Measurements from ENCODE around the gene CBFA2T2.

CBFA2T2 gene

GRCh38 chr20:33650111-33650752 is 160.3 kb downstream of the CBFA2T2 start:
- Histone ChIP-seq H3K27me3 (ENCODE audit: control insufficient read depth, insufficient read depth, low read length, poor library complexity, severe bottlenecking) (no peaks in the 10 kb centered on the region), H3K4me1 (ENCODE audit: control insufficient read depth, insufficient read depth, low read length) (no peaks in the 10 kb centered on the region), H3K27ac (ENCODE audit: insufficient read depth, low read depth, low read length, poor library complexity, severe bottlenecking) (no peak overlapping the region), H3K36me3 (ENCODE audit: control insufficient read depth, insufficient read depth, low read length) (no peaks in the 10 kb centered on the region), H3K4me3 (ENCODE audit: insufficient read depth, low read depth, low read length) (no peak overlapping the region), H3K9me3 (ENCODE audit: control insufficient read depth, low read length) (no peaks in the 10 kb centered on the region)
- WGBS, 2 experiments = 91% methylated on average over 11 of the region's 11 CpGs

- Histone ChIP-seq H3K27ac (ENCODE audit: insufficient read depth, low read depth, low read length, poor library complexity, severe bottlenecking) (no peak overlapping the region), H3K27me3 (ENCODE audit: control insufficient read depth, insufficient read depth, low read length, poor library complexity, severe bottlenecking) (no peaks in the 10 kb centered on the region), H3K36me3 (ENCODE audit: control insufficient read depth, insufficient read depth, low read length) (no peaks in the 10 kb centered on the region), H3K4me1 (ENCODE audit: control insufficient read depth, insufficient read depth, low read length) (no peaks in the 10 kb centered on the region), H3K4me3 (ENCODE audit: insufficient read depth, low read depth, low read length) (no peak overlapping the region), H3K9me3 (ENCODE audit: control insufficient read depth, low read length) (no peaks in the 10 kb centered on the region)
- WGBS, 2 experiments = 94 to 95% methylated on average over 9 to 10 of the region's 10 CpGs
Measured at GRCh38 chr20:33650753-33651561, 161.1 kb downstream of the CBFA2T2 start.

- no peaks in the 10 kb centered on the region for H3K4me1 ChIP-seq (ENCODE audit: control insufficient read depth, insufficient read depth, low read length)
- H3K27me3 ChIP-seq (ENCODE audit: control insufficient read depth, insufficient read depth, low read length, poor library complexity, severe bottlenecking) = no peaks in the 10 kb centered on the region
- H3K27ac ChIP-seq (ENCODE audit: insufficient read depth, low read depth, low read length, poor library complexity, severe bottlenecking) = no peak overlapping the region
- WGBS, 2 experiments = 95 to 96% methylated on average over 13 of the region's 13 CpGs
- no peaks in the 10 kb centered on the region for H3K36me3 ChIP-seq (ENCODE audit: control insufficient read depth, insufficient read depth, low read length)
- H3K4me3 ChIP-seq (ENCODE audit: insufficient read depth, low read depth, low read length) = no peak overlapping the region
- no peaks in the 10 kb centered on the region for H3K9me3 ChIP-seq (ENCODE audit: control insufficient read depth, low read length)
Measured at GRCh38 chr20:33651562-33652048, 161.7 kb downstream of the CBFA2T2 start.

- 71 to 72% methylated on average over 16 of the region's 16 CpGs for WGBS, 2 experiments
- no peak overlapping the region for H3K4me3 ChIP-seq (ENCODE audit: insufficient read depth, low read depth, low read length)
- no peaks in the 10 kb centered on the region for H3K36me3 ChIP-seq (ENCODE audit: control insufficient read depth, insufficient read depth, low read length)
- H3K9me3 ChIP-seq (ENCODE audit: control insufficient read depth, low read length) = no peaks in the 10 kb centered on the region
- H3K4me1 ChIP-seq (ENCODE audit: control insufficient read depth, insufficient read depth, low read length) = no peaks in the 10 kb centered on the region
- no peaks in the 10 kb centered on the region for H3K27me3 ChIP-seq (ENCODE audit: control insufficient read depth, insufficient read depth, low read length, poor library complexity, severe bottlenecking)
- no peak overlapping the region for H3K27ac ChIP-seq (ENCODE audit: insufficient read depth, low read depth, low read length, poor library complexity, severe bottlenecking)
Measured at GRCh38 chr20:33653218-33653899, 163.5 kb downstream of the CBFA2T2 start.

- no peaks in the 10 kb centered on the region for H3K4me1 ChIP-seq (ENCODE audit: control insufficient read depth, insufficient read depth, low read length)
- 92 to 94% methylated on average over 11 of the region's 11 CpGs for WGBS, 2 experiments
- no peaks in the 10 kb centered on the region for H3K27me3 ChIP-seq (ENCODE audit: control insufficient read depth, insufficient read depth, low read length, poor library complexity, severe bottlenecking)
- no peak overlapping the region for H3K27ac ChIP-seq (ENCODE audit: insufficient read depth, low read depth, low read length, poor library complexity, severe bottlenecking)
- H3K4me3 ChIP-seq (ENCODE audit: insufficient read depth, low read depth, low read length) = no peak overlapping the region
- H3K36me3 ChIP-seq (ENCODE audit: control insufficient read depth, insufficient read depth, low read length) = no peaks in the 10 kb centered on the region
- no peaks in the 10 kb centered on the region for H3K9me3 ChIP-seq (ENCODE audit: control insufficient read depth, low read length)
Measured at GRCh38 chr20:33653900-33654596, 164.2 kb downstream of the CBFA2T2 start.

- 88 to 91% methylated on average over 14 of the region's 14 CpGs for WGBS, 2 experiments
- Histone ChIP-seq H3K36me3 (ENCODE audit: control insufficient read depth, insufficient read depth, low read length) (no peaks in the 10 kb centered on the region), H3K27me3 (ENCODE audit: control insufficient read depth, insufficient read depth, low read length, poor library complexity, severe bottlenecking) (no peaks in the 10 kb centered on the region), H3K4me3 (ENCODE audit: insufficient read depth, low read depth, low read length) (no peak overlapping the region), H3K9me3 (ENCODE audit: control insufficient read depth, low read length) (no peaks in the 10 kb centered on the region), H3K27ac (ENCODE audit: insufficient read depth, low read depth, low read length, poor library complexity, severe bottlenecking) (no peak overlapping the region), H3K4me1 (ENCODE audit: control insufficient read depth, insufficient read depth, low read length) (no peaks in the 10 kb centered on the region)
Measured at GRCh38 chr20:33654680-33655161, 164.8 kb downstream of the CBFA2T2 start.

GRCh38 chr20:33655164-33655563 is 165.3 kb downstream of the CBFA2T2 start:
- no peak overlapping the region for H3K27ac ChIP-seq (ENCODE audit: insufficient read depth, low read depth, low read length, poor library complexity, severe bottlenecking)
- no peaks in the 10 kb centered on the region for H3K9me3 ChIP-seq (ENCODE audit: control insufficient read depth, low read length)
- 88 to 89% methylated on average over 4 of the region's 4 CpGs for WGBS, 2 experiments
- no peaks in the 10 kb centered on the region for H3K4me1 ChIP-seq (ENCODE audit: control insufficient read depth, insufficient read depth, low read length)
- no peak overlapping the region for H3K4me3 ChIP-seq (ENCODE audit: insufficient read depth, low read depth, low read length)
- no peaks in the 10 kb centered on the region for H3K27me3 ChIP-seq (ENCODE audit: control insufficient read depth, insufficient read depth, low read length, poor library complexity, severe bottlenecking)
- no peaks in the 10 kb centered on the region for H3K36me3 ChIP-seq (ENCODE audit: control insufficient read depth, insufficient read depth, low read length)

- WGBS, 2 experiments = 93 to 94% methylated on average over 10 of the region's 10 CpGs
- no peaks in the 10 kb centered on the region for H3K27me3 ChIP-seq (ENCODE audit: control insufficient read depth, insufficient read depth, low read length, poor library complexity, severe bottlenecking)
Measured at GRCh38 chr20:33656010-33656782, 166.3 kb downstream of the CBFA2T2 start.

More at GRCh38 chr20:33656010-33656782, 166.3 kb downstream of the CBFA2T2 start:
- Histone ChIP-seq H3K36me3 (ENCODE audit: control insufficient read depth, insufficient read depth, low read length) (no peaks in the 10 kb centered on the region), H3K27ac (ENCODE audit: insufficient read depth, low read depth, low read length, poor library complexity, severe bottlenecking) (no peak overlapping the region), H3K9me3 (ENCODE audit: control insufficient read depth, low read length) (no peaks in the 10 kb centered on the region), H3K4me3 (ENCODE audit: insufficient read depth, low read depth, low read length) (no peak overlapping the region), H3K4me1 (ENCODE audit: control insufficient read depth, insufficient read depth, low read length) (no peaks in the 10 kb centered on the region)
